ENCODE data around the gene NOP56. TPM values are rescaled to one million over a fixed set of nuclear protein-coding genes. Genes with fewer than 3 reads are reported as not detected.

Gene NOP56
- total RNA-seq, 1 experiment from 2014 or later, result 582 TPM

DNA sequence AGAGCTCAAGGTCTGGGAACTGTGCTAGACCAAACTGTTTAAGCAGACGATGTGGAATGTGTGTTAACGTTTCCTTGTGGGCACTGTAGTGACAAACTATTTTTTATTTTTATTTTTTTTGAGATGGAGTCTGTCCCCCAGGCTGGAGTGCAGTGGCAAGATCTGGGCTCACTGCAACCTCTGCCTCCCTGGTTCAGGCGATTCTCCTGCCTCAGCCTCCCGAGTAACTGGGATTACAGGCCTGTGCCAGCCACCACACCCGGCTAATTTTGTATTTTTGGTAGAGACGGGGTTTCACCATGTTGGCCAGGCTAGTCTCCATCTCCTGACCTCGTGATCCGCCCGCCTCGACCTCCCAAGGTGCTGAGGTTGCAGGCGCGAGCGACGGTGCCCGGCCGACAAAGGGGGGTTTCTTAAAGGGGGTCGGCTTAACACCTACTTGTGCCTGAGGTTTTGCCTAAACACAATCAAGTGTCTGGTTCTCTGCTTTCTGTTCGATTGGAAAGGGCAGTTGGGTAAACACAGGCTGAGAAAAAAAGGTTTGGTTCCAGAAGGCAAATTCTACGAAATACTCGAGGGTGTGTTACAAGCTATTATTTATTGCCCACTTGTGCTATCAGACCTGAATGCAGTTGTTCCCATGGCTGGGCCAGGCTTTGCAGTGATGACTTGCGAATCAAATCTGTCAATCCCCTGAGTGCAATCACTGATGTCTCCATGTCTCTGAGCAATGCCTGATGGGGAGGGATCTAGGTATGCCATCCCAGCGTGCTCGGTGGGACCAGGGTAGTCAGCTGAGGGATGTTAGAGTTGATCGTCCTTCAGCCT is 1.3 kb downstream of the NOP56 start:
- ATAC-seq (no peak), DNase-seq (ENCODE audit: low read depth, low spot score) (no peak)
- POLR2A ChIA-PET, result interaction anchor here (0.9 to 2.7 kb wide), 8 partner anchors 10 to 446 kb away, joined by 3 to 28 read pairs (median 4); partner anchors contain the start of gene IDH3B
- H3K27me3 ChIP-seq (ENCODE audit: insufficient read depth, low read length), result no peaks in the 10 kb centered on the region
- peaks cover 8 to 21% of the 10 kb centered on the region in 2 experiments; a peak in 3 of 4 replicates for H3K4me1 ChIP-seq (ENCODE audit: control insufficient read depth in 1 of 2, insufficient read depth in 2 of 2, low read length in 2 of 2)
- intact Hi-C loops (cut with micrococcal nuclease), result no loop called here
- BruUV-seq (replicated peaks), result no TSS peak
- CTCF ChIA-PET, result no interaction called here
- H3K9ac ChIP-seq (ENCODE audit: low read length), result peak overlapping the region; percentile 96
- H3K27ac ChIP-seq (ENCODE audit: low read depth, low read length), result peak overlapping the region; percentile 99
- H3K79me2 ChIP-seq (ENCODE audit: insufficient read depth, low read length), result peaks cover 81% of the 10 kb centered on the region
- RAD21 ChIA-PET (ENCODE audit: low non-redundant PET in 1 of 2, low total read pairs in 2 of 2, uncharacterized antibody in 2 of 2, unreplicated experiment in 2 of 2), result no interaction called here
- TF ChIP-seq YY1 (IDR thresholded peaks at IDR 0.05; ENCODE audit: extremely low read depth, insufficient replicate concordance, low read depth, low read length), result no peak
- no peak for TF ChIP-seq ZFX (IDR thresholded peaks at IDR 0.05)
- TF ChIP-seq ZNF274 (IDR thresholded peaks at IDR 0.05; ENCODE audit: low read depth, low read length), result no peak
- TF ChIP-seq EZH2 (IDR thresholded peaks at IDR 0.05), result no peak
- no peak for TF ChIP-seq SIN3A (IDR thresholded peaks at IDR 0.05; ENCODE audit: low read depth)
- no peak for TF ChIP-seq FOSL1 (IDR thresholded peaks at IDR 0.05; ENCODE audit: low read depth)
- no peak for TF ChIP-seq EZH2phosphoT487 (IDR thresholded peaks at IDR 0.05; ENCODE audit: borderline replicate concordance)
- no peak for TF ChIP-seq JUND (IDR thresholded peaks at IDR 0.05)
- TF ChIP-seq TCF7L2 (IDR thresholded peaks at IDR 0.05; ENCODE audit: borderline replicate concordance, extremely low read depth, insufficient read depth, insufficient read length), result no peak
- TF ChIP-seq SRF (IDR thresholded peaks at IDR 0.05; ENCODE audit: low read depth), result no peak
- TF ChIP-seq, protein P1, sequence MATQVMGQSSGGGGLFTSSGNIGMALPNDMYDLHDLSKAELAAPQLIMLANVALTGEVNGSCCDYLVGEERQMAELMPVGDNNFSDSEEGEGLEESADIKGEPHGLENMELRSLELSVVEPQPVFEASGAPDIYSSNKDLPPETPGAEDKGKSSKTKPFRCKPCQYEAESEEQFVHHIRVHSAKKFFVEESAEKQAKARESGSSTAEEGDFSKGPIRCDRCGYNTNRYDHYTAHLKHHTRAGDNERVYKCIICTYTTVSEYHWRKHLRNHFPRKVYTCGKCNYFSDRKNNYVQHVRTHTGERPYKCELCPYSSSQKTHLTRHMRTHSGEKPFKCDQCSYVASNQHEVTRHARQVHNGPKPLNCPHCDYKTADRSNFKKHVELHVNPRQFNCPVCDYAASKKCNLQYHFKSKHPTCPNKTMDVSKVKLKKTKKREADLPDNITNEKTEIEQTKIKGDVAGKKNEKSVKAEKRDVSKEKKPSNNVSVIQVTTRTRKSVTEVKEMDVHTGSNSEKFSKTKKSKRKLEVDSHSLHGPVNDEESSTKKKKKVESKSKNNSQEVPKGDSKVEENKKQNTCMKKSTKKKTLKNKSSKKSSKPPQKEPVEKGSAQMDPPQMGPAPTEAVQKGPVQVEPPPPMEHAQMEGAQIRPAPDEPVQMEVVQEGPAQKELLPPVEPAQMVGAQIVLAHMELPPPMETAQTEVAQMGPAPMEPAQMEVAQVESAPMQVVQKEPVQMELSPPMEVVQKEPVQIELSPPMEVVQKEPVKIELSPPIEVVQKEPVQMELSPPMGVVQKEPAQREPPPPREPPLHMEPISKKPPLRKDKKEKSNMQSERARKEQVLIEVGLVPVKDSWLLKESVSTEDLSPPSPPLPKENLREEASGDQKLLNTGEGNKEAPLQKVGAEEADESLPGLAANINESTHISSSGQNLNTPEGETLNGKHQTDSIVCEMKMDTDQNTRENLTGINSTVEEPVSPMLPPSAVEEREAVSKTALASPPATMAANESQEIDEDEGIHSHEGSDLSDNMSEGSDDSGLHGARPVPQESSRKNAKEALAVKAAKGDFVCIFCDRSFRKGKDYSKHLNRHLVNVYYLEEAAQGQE (IDR thresholded peaks at IDR 0.05; ENCODE audit: low read depth), result no peak
- TF ChIP-seq ELF1 (IDR thresholded peaks at IDR 0.05; ENCODE audit: borderline replicate concordance, low read depth), result no peak
- TF ChIP-seq POLR2A (IDR thresholded peaks at IDR 0.05; ENCODE audit: borderline replicate concordance, extremely low read depth, insufficient read depth, insufficient read length), result no peak
- TF ChIP-seq, protein P2, sequence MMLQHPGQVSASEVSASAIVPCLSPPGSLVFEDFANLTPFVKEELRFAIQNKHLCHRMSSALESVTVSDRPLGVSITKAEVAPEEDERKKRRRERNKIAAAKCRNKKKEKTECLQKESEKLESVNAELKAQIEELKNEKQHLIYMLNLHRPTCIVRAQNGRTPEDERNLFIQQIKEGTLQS (IDR thresholded peaks at IDR 0.05), result no peak
- no peak for TF ChIP-seq CEBPB (IDR thresholded peaks at IDR 0.05; ENCODE audit: low read depth)
- no peak for TF ChIP-seq RAD21 (IDR thresholded peaks at IDR 0.05; ENCODE audit: low read depth)
- no peak for TF ChIP-seq EGR1 (IDR thresholded peaks at IDR 0.05; ENCODE audit: low read depth)
- TF ChIP-seq POLR2AphosphoS5 (IDR thresholded peaks at IDR 0.05; ENCODE audit: low read depth, low read length), result no peak
- TF ChIP-seq, protein P3, sequence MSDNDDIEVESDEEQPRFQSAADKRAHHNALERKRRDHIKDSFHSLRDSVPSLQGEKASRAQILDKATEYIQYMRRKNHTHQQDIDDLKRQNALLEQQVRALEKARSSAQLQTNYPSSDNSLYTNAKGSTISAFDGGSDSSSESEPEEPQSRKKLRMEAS (IDR thresholded peaks at IDR 0.05), result no peak
- H3K4me2 ChIP-seq (ENCODE audit: low read length), result peak overlapping the region; percentile 99
- peak overlapping the region; percentile 98 to 100 for H3K4me3 ChIP-seq (replicated peaks in 1 of 2; ENCODE audit: low read depth in 1 of 2, low read length in 2 of 2)
- H3K9me2 ChIP-seq (ENCODE audit: insufficient read depth), result no peaks in the 10 kb centered on the region
- H4K20me1 ChIP-seq (ENCODE audit: insufficient read depth), result peaks cover 45% of the 10 kb centered on the region; the same call in 1 of the 2 replicates
- no peaks in the 10 kb centered on the region for H3K9me3 ChIP-seq (ENCODE audit: control insufficient read depth in 1 of 2, insufficient read depth in 1 of 2, low read depth in 1 of 2, low read length in 2 of 2)
- peaks cover 45 to 54% of the 10 kb centered on the region in 2 experiments for H3K36me3 ChIP-seq (ENCODE audit: control insufficient read depth in 1 of 2, insufficient read depth in 2 of 2, low read length in 2 of 2)
- no peak overlapping the region for H2AFZ ChIP-seq (ENCODE audit: low read depth, low read length, poor library complexity, severe bottlenecking)
